Activated CD4-positive, alpha-beta T cell treated with anti-CD3 and anti-CD28 coated beads for 1 hour (primary cell): ENCODE data around the gene PPP2R2B.

Experiments
- DNase-seq: peaks from one replicate; pipeline ENCODE4 v3.0.0-alpha.2; 2020

PPP2R2B gene

DNA sequence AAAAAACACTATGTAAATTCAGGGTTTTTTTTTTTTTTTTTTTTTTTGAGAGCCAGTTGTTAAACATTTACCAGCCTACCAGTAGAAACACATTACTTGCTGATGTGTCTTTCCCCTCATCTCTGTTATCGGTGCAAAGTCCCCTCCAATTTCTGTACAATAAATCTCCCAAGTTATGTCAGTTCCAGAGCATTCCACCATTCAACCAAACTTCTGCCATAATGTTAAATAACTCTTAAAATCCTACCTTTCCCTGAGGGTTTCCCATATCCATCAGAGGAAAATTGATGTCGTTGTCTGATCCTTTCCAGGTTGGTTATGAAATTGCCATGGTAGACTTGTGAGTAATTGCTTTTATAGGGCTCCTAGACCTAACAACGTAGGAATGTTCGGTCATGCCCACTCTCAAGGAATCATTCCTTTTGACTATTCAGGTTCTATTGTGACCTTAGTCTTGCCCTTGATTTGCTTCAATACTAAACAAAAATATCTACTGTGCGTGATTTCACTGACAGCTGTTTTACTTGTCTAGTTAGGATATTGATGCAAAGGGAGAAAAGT is 5.6 kb upstream of the PPP2R2B start:
- DNase-seq = no peak

DNA sequence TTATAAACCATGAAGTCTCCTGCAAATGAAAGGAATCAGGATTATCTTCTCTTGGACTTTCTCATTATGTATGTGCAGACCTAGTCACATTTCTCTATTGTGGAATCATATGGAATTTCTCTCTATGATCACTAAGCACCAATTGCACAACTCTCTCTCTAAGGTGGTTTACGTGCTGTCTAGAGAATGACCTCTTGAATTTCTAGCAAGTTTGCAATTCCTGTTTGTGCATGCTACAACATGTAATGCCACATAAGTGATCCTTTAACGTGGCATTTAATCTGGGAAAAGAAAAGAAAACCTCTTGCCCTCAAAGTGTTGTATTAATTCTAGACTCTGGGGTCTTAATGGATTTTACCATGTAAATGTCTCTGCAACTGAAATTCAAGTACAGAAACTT is 5.0 kb upstream of the PPP2R2B start:
- DNase-seq = no peak

DNA sequence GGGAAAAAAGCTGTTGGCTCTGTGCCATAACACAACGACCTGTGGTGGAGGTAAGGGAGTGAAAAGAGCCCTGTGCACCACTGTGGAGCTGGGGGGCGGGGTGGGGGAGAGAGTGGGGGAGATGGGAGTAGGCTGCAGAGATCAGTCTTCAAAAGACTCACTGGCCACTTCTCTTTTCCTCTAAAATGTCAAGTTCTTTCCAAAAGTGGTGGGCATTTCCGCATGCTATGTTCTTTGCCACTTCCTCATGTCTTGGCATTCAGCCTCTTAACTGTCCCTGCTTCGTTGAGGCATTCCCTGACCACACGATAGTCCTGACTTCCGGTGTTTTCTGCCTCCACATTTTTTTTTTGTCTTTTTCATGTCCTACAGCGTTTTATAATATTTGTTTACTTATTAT is 2.4 kb upstream of the PPP2R2B start:
- no peak for DNase-seq

DNA sequence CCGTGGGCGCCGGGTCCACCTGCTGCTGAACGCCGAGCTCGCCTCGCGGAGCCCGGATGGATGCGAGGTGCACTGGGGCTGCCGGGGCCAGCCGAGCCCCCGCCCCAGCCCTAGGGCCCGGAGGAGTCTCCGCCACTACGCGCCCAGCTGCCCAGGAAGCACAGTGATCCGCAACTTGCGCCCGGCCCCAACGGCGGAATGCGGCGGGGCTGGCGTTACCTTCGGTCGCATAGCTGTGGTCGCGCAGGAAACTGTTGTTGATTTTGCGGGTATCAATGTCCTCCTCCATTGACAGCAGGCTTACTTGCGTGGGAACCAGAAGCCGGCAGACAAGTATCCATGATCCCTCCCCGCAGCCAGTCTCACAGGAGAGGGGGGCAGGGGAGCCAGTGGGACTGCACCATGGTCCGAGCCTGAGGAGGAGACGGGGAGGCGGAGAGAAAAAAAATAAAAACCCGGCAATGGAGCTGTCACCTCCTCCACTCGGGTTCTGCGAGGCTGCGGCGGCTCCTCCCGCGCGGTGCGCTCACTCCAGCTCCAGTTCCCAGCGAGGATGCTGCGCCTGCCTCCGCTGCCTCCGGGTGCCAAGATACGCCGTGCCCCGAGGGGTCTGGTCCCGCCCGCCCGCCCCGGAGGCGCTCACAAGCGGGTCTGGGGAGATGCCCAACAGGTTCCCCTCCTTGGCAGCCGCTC is 628 bp downstream of the PPP2R2B start:
- no peak for DNase-seq

DNA sequence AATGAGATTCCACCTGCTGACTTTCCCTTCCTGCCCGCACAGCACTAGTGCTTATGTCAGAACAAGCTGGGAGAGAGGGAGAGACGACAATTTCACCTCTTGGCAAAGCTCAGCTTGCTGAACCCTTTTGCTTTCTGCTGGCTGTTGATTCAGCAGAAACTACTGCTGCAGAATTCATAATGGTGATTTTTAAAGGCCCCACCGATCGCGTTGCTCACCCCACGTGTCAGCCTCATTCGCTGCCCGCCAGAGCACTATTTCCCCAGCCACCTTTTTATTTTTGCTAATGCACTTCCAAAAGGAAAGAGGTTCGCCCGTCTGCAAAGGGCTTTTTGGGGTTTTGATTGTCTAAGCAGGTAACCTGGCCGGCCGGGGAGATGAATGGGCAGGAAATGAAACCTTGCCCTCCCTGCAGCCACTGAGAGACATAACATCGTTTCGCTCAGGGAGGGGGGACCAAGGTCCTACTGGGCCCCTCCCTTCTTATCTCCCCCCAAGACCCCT is 1.3 kb downstream of the PPP2R2B start:
- no peak for DNase-seq

DNA sequence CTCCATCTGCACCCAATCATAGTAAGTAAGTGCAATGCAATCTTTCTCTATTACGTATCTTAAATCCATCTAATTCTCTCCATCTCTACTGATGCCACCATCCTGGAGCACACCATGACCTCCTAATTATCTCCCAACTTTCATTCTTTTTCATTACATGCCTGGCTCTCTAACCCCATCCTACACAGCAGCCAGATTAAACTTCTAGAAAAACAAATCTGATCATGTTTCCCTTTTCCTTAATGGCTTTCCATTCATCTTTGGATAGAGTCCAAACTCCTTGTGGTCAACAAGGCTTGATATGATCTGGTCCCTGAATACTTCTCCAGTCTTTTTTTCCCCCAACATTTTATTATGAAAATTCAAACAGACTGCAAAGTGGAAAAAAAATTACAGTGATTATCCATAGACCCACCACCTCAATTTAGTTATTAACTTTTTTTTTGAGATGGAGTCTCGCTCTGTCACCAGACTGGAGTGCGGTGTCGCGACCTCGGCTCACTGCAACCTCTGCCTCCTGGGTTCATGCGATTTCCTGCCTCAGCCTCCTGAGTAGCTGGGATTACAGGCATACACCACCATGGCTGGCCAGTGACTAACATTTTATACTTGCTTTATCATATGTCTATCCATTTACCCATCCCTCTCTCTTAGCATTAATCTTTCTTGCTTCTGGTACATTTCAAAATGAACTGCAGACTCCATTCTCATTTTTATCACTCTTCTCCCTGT is 5.2 kb downstream of the PPP2R2B start:
- DNase-seq = no peak

DNA sequence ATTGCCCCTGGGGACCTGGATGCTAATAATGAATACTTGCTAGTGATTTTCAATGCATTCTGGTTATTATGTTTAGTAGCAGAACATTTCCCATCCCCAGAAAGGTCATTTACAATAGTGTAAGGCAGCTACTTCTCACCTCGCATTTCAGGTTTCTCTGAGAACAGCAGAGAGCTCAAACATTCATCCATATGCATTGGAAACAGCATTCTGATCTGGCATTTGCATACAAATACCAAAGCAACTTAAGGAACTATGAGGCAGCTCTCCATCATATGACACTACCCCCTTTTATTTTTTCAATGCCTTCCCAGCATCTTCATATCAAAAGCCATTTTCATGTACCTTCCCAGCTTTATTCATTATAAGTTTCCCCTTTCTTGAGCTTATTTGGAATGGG is 6.4 kb downstream of the PPP2R2B start:
- DNase-seq = no peak

DNA sequence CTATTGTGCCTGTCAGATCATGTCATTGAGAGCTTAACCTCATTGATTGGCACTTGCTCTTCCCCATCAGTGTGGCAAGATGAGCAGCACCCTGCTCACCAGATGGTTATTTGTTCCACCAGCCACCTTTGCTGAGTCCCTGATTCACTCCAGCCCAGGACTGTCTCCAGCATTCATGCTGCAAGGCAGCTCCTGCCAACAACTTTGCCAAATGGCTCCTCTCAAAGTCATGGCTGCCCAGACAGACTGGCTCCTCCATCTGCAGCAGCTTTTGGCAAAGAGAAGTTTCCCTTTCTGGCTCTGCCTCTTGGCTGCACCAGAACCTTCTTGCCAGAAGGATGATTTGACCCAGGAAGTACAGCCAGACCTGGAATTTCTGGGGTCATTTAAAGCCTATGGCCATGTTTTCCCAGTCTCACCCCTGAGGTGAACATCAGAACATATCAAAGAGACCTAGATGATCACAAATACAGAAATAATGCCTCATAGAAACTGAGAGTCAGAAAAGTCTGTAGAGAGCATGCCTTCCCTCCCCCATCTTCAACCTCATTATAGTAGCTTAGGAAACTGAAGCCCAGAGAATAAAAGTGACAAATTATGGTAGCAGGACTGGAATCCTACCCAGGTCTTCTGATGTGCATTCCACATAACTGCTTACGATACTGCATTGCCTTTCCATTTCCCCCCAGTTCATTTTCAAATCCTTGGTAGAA is 10.4 kb downstream of the PPP2R2B start:
- DNase-seq = no peak

DNA sequence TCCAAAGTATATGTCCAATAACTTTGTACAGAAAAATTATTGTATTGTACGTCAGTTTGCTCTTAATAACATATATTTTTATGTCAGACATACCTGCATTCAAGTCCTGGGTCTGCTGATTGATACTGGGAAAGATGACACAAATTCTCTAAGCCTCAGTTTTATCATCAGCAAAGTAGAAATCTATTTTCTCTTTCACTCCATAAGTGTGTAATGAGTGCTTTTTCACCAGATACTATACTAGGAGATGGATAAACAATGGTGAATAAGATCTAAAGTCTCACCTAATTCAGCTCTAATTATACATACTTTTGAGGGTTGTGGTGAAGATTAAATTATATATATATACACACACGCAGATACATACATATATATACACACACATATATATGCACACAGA is 12.3 kb downstream of the PPP2R2B start:
- no peak for DNase-seq

DNA sequence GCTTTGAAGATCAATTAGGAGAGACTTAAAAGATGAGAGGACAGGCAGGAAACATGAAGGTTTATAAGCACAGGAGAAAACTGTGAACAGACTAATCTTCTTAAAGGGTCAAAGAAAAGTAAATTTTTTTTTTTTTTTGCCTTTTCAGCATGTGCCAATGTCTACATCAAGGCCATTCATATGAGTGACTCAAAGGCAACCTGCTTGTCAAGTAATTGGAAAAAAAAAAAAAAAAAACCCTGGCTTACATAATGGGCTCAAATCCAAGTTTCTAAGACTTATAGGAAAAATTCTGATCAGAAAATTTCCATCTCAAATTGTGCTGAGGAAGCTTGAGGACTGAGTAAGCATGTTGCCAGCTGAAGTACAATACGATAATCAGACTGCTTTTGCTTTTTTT is 15.9 kb downstream of the PPP2R2B start:
- DNase-seq = no peak

DNA sequence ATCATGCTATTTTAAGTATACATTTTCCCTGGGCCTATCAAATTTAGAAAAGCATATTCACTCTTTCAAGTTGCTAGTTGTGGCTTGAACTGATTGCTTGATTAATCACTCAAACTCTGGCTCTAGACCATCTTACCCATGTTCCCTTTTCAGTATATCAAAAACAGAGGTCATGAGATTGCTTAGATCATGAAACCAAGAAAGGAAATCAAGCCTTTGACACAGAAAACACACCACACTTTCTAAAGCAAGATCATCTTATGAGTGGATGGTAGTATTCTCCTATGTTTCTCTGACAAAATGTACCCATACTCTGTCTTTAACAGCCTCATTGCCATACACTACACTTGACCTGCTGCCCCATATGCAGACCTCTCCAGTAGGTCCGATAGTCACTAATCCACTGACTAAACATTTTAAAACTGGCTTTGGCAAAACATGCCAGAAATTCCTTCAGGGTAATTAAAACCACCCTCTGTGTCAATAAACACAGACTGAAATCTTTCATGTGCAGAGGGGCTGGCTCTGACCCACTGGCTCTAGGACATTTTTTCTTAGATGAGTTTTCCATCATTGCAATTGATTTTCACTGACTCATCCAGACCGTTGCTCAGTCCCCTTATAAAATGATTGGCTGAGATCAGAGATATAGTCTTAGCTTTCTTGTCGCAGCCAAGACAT is 18.2 kb downstream of the PPP2R2B start:
- DNase-seq = no peak

DNA sequence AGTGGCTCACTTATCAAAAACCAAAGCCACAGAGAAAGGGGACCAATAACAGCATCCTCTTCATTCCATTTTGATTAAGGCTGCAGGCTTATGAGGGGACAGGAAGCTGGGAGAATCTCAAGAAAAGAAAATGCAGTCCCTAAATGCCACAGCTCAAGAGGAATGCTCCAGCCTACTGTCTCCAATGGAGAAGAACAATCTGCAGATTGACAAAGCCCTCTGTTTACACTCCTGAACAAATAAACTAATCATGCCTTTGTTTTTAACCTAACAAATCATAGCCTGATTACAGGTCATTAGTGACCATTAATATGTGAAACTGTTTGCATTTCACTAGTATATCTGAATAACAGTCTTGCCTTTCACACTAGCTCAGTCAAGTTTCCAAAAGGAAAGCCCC is 26.5 kb downstream of the PPP2R2B start:
- DNase-seq = no peak

DNA sequence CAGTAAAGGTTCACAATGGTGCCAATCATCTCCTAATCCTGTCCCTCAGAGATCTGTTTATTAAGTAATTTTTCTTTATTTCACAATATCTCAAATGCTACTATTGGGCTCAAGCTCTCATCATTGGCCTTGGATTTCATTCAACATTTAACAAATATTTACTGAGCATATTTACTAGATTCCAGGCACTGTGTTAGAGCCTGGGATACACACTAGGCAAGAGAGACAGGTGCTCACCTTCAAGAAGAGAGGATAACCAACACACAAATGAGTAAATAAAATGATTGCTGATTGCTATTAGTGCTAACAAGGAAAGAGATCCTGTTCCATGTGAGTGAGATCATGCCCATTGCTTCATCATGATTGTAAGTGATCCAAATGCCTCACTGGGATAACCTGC is 27.4 kb downstream of the PPP2R2B start:
- no peak for DNase-seq

DNA sequence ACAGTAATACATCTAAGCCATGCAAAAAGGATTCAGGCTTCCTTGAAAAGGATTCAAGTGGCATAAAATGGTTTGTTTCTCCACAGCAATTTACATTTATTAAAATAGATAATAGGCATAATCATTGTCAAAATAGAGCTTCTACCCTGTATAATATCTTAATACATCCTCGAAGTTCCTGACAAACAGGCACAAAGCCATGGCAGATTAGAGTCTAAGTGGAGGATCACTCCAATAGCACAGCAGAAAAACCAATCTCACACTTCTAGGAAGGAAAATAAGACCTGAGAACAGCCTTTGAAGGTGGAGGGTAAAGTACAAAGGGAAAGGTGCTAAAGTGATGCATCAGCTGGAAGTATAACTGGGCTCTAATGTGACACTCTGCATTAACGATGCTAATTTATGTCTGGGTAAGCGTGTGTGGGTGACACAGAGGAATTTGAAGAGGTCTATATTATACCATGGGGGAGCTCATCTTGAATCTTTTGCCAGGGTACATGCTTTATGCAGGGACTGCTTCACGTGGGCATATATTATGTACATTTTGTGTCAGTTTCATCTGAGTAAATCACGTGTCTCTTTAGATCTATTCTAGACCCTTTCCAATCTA is 28.8 kb downstream of the PPP2R2B start:
- DNase-seq = no peak

DNA sequence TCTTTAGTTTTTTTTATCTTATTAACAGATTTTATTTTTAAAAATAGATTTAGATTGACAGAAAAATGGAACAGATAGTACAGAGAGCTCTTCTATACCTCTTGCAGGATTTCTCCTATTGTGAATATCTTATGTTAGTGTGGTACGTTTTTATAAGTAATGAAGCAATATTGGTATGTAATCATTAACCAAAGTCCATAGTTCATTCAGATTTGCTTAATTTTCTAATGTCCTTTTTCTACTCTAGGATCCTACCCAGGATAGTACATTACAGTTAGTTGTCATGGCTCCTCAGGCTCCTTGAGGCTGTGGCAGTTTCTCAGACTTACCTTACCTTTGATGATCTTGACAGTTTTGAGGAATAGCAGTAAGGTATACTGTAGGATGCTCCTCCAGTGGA is 30.4 kb downstream of the PPP2R2B start:
- no peak for DNase-seq

DNA sequence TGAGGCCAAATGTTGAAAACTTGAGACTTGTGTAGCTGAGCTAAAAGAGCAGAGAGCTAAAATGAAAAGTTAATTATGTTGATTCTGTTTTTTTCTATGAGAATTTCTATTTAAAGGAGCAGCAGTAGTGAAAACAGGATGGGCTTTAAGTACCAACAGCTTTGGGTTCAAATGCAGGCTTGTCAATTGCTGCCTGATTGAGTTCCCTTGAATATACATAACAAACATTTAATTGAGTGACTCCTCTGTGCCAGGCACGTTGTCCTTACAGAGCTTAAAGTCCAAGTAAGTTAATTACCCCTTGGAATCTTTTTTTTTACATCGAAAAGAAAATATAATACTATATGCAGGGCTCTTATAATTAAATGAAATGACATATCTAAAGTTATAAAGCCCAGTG is 38.5 kb downstream of the PPP2R2B start:
- DNase-seq = no peak

DNA sequence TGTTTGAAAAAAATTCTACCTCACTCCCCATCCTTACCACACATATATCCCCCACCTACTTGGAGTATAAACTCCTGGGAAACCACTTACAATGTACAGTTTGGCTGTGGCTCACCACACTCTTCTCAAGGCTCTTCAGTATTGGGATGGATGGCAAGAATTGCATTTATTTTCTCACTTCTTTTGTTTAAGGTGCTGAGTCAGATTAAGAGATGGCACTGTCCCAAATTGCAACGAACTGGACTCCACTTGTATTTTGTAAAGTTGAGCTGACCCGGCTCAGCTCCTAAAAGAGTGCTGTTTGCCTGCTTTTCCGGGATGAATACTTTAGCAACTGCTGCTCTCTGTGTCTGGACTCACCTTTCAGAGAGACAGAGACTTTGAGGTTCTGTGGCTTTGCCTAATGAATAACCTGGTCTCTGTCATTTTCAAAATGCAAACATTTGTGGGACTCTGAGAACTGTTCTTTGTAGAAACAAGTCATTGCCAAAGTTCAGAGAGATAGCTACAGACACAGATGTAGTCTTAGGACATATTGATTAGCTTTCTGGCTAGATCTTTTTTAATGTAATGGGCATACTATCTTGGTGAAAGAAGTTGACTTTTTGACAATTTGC is 42.2 kb downstream of the PPP2R2B start:
- DNase-seq = no peak

DNA sequence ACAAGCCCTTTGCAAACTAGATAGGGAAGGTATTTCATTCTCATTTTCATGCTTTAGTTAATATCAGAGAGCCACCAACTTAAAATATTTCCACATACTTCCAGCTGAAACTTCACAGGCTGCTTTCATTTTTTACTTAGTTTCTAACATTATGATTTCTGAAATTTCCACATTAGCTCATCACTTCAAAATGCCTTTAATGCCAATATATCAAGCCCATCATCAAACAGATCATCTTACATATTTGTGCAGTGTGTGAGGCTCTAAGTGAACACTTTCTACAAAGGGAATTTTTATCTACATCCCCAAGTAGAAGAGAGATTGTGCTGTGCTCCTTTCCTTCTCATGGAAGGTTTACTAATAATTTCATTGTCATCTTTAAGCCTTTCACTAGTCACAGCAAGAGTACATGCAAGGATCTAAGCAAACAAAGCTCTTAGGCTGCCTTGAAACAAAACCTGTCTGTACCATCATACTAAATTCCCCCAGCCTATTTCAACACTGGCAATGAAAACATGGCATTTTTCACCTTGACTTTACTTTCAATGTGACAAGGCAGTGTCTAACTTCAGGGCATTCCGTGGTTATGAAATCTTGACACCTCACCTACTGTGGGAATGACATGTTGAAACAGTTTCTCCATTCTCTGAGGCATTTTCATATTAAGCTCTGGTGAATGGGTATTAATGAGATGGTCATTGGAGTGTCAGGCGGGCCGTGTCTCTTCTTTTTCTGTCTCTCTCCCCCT is 45.4 kb downstream of the PPP2R2B start:
- DNase-seq = no peak

DNA sequence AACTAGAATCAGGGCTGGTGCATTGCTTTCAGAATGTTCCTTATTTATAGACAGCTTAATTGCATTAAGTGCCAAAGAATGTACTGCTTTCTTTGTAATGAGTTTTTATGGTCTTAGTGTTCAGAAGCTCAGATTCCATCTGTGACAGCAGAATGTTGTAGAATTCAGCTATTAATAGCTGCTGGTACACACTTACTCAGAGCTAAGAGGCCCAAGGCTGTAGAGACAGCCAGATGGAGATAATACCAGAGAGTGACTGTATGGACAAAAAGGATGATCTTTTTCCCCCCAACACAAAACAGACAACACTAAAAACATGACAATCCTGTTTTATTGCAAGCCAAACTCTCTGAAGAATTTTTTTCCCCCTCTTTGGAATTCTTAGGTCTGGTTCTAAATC is 50.2 kb downstream of the PPP2R2B start:
- DNase-seq = no peak

DNA sequence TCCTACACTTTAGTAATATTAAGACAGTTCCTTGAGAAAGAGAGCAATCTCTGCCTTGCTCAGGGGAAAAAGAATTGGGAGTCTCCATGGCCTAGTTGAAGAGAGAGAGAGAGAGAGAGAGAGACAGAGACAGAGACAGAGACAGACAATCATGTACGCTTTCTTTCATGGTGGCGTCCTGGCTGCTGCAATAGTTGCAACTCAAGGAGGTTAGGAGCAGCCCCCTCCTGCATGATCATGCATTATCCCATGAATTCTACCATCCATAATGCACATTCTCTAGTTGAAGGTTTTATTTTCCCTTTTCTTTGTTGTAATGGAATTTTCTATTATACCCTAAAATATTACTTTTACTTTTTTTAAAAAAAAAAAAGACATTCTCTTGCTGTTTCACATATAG is 50.7 kb downstream of the PPP2R2B start:
- no peak for DNase-seq

DNA sequence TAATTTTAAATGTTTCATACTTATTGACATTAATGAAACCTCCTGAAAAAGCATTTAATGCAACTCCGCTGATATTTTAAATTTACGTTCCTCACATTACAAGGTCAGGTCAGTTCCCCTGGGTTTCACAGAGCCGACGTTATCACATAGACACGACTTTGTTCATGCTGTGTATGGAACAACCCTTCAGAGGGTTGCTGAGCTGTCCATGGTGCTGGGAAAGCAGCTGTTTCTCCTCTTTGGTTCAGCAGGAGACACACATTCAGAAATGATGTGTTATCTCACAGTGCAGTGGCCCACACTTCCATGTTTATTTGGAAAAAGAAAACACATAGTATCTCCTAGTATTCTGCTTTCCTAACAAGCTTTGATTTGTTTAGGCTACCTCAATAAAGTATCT is 53.5 kb downstream of the PPP2R2B start:
- DNase-seq = no peak
